ENCODE results near the gene SUSD4. TPM values are rescaled to one million over a fixed set of nuclear protein-coding genes. Genes with fewer than 3 reads are reported as not detected.

SUSD4 gene
- total RNA-seq, 2 donors from 2014 or later, result 10.7 to 26.7 TPM

- Histone ChIP-seq H3K9me3 (no peaks in the 10 kb centered on the region), H3K36me3 (no peaks in the 10 kb centered on the region), H3K27me3 (replicated peaks; ENCODE audit: insufficient read depth) (no peaks in the 10 kb centered on the region), H3K4me3 (no peak overlapping the region), H3K4me1 (replicated peaks) (no peaks in the 10 kb centered on the region), H3K27ac (no peak overlapping the region)
- WGBS, result 43% methylated on average over 3 of the region's 3 CpGs
- TF ChIP-seq POLR2A (IDR thresholded peaks at IDR 0.05) (no peak), CTCF (IDR thresholded peaks at IDR 0.05) (no peak), POLR2AphosphoS5 (IDR thresholded peaks at IDR 0.05) (no peak)
- no peak for DNase-seq (ENCODE audit: low spot score)
- intact Hi-C loops (cut with DNase I), result no loop called here
Measured at GRCh38 chr1:223266632-223267172, 97.3 kb downstream of the SUSD4 start.

GRCh38 chr1:223264983-223265908 is 98.7 kb downstream of the SUSD4 start:
- Histone ChIP-seq H3K27me3 (replicated peaks; ENCODE audit: insufficient read depth) (no peaks in the 10 kb centered on the region), H3K27ac (no peak overlapping the region), H3K9me3 (no peaks in the 10 kb centered on the region), H3K36me3 (no peaks in the 10 kb centered on the region), H3K4me3 (no peak overlapping the region), H3K4me1 (replicated peaks) (no peaks in the 10 kb centered on the region)
- TF ChIP-seq CTCF (IDR thresholded peaks at IDR 0.05) (no peak), POLR2AphosphoS5 (IDR thresholded peaks at IDR 0.05) (no peak), POLR2A (IDR thresholded peaks at IDR 0.05) (no peak)
- DNase-seq (ENCODE audit: low spot score), result no peak
- intact Hi-C loops (cut with DNase I), result no loop called here
- 80% methylated on average over 10 of the region's 10 CpGs for WGBS

GRCh38 chr1:223264529-223264928 is 99.4 kb downstream of the SUSD4 start:
- TF ChIP-seq CTCF (IDR thresholded peaks at IDR 0.05) (no peak), POLR2A (IDR thresholded peaks at IDR 0.05) (no peak)
- no peaks in the 10 kb centered on the region for H3K36me3 ChIP-seq
- no peaks in the 10 kb centered on the region for H3K27me3 ChIP-seq (replicated peaks; ENCODE audit: insufficient read depth)
- no peaks in the 10 kb centered on the region for H3K4me1 ChIP-seq (replicated peaks)
- intact Hi-C loops (cut with DNase I), result no loop called here
- WGBS, result 59% methylated on average over 8 of the region's 8 CpGs
- H3K4me3 ChIP-seq, result no peak overlapping the region
- H3K27ac ChIP-seq, result no peak overlapping the region
- H3K9me3 ChIP-seq, result no peaks in the 10 kb centered on the region
- no peak for DNase-seq (ENCODE audit: low spot score)

GRCh38 chr1:223261914-223262313 is 102.1 kb downstream of the SUSD4 start:
- TF ChIP-seq CTCF (IDR thresholded peaks at IDR 0.05) (no peak), POLR2AphosphoS5 (IDR thresholded peaks at IDR 0.05) (no peak), POLR2A (IDR thresholded peaks at IDR 0.05) (no peak)
- WGBS, result 91% methylated on average over 3 of the region's 3 CpGs
- no peak for DNase-seq (ENCODE audit: low spot score)
- intact Hi-C loops (cut with DNase I), result no loop called here
- H3K36me3 ChIP-seq, result no peaks in the 10 kb centered on the region
- H3K9me3 ChIP-seq, result no peaks in the 10 kb centered on the region
- no peak overlapping the region for H3K27ac ChIP-seq
- H3K4me1 ChIP-seq (replicated peaks), result no peaks in the 10 kb centered on the region
- no peaks in the 10 kb centered on the region for H3K27me3 ChIP-seq (replicated peaks; ENCODE audit: insufficient read depth)
- no peak overlapping the region for H3K4me3 ChIP-seq

- intact Hi-C loops (cut with DNase I), result no loop called here
- no peaks in the 10 kb centered on the region for H3K9me3 ChIP-seq
- no peak overlapping the region for H3K27ac ChIP-seq
- no peaks in the 10 kb centered on the region for H3K36me3 ChIP-seq
- no peaks in the 10 kb centered on the region for H3K27me3 ChIP-seq (replicated peaks; ENCODE audit: insufficient read depth)
- no peak for DNase-seq (ENCODE audit: low spot score)
- H3K4me3 ChIP-seq, result no peak overlapping the region
- 97% methylated on average over 7 of the region's 7 CpGs for WGBS
- H3K4me1 ChIP-seq (replicated peaks), result no peaks in the 10 kb centered on the region
- TF ChIP-seq CTCF (IDR thresholded peaks at IDR 0.05) (no peak), POLR2AphosphoS5 (IDR thresholded peaks at IDR 0.05) (no peak)
Measured at GRCh38 chr1:223260712-223261111, 103.3 kb downstream of the SUSD4 start.

All from prostate gland (tissue), 2 donors.